GM23338 (cell line): ENCODE data around the gene GLB1L. TPM values are rescaled to one million over a fixed set of nuclear protein-coding genes. Genes with fewer than 3 reads are reported as not detected.

Source experiments
- ETS1 ChIP-seq: IDR thresholded peaks from 2 replicates; pipeline ENCODE4 v1.6.1; 2016; ENCODE audit warnings: antibody characterized with exemption
- EZH2 ChIP-seq: fragments of 200-600 bp; sonication (generic); IDR thresholded peaks from one replicate; pipeline ENCODE4 v1.8.0; 2017; ENCODE audit warnings: antibody characterized with exemption, mild to moderate bottlenecking, low read depth; ENCODE audit not compliant: unreplicated experiment
- EZH2phosphoT487 ChIP-seq: fragments of 200-600 bp; sonication (generic); IDR thresholded peaks from one replicate; pipeline ENCODE4 v1.8.1; 2018; ENCODE audit warnings: antibody characterized with exemption; ENCODE audit not compliant: unreplicated experiment
- NANOG ChIP-seq: IDR thresholded peaks from 2 replicates; pipeline ENCODE4 v1.6.1; 2016; ENCODE audit warnings: antibody characterized with exemption, borderline replicate concordance
- STAT1 ChIP-seq: IDR thresholded peaks from one replicate; pipeline ENCODE4 v1.6.1; 2016; ENCODE audit warnings: antibody characterized with exemption; ENCODE audit not compliant: unreplicated experiment
- ZNF114 ChIP-seq: fragments of 250-450 bp; sonication (Bioruptor Pico); IDR thresholded peaks from 2 replicates; pipeline ENCODE4 v1.5.0; 2020; ENCODE audit warnings: mild to moderate bottlenecking, moderate library complexity
- ZNF462 ChIP-seq: fragments of 250-450 bp; sonication (Bioruptor Pico); IDR thresholded peaks from 2 replicates; pipeline ENCODE4 v1.5.0; 2020; ENCODE audit warnings: mild to moderate bottlenecking, moderate library complexity
- polyA plus RNA-seq: library from polyadenylated mRNA; unstranded; fragments of >200 nt; fragmentation: Nextera tagmentation; extraction: Ambion mirVana; gene quantifications from 2 replicates; pipeline ENCODE4 v1.2.1, GENCODE V29; 2016
- total RNA-seq: library from RNA; depleted of rRNA; stranded (reverse); fragments of >200 nt; shearing (Covaris generic); gene quantifications from 2 replicates; pipeline ENCODE4 v1.2.3, GENCODE V29; 2014

Gene GLB1L
- total and polyA plus RNA-seq, 2 experiments from 2014 or later, result 1.7 to 5.4 TPM

GRCh38 chr2:219279916-219280516, 34.8 kb upstream of the GLB1L start (continued):
- TF ChIP-seq ZNF462, result no peak
- TF ChIP-seq ETS1, result no peak
- no peak for TF ChIP-seq NANOG
- no peak for TF ChIP-seq STAT1
- TF ChIP-seq EZH2phosphoT487, result no peak
- TF ChIP-seq EZH2, result no peak
- TF ChIP-seq ZNF114 (CRISPR knock-in tag), result no peak
